Right atrium auricular region (tissue), 2 donors: ENCODE measurements around the gene AUNIP. TPM values are rescaled to one million over a fixed set of nuclear protein-coding genes. Genes with fewer than 3 reads are reported as not detected.
A peak's percentile ranks its signal among the peaks of the same experiment; 100 is the strongest.

Source experiments
- DNase-seq: peaks from one replicate; pipeline ENCODE4 v3.0.0-alpha.2; 2019; ENCODE audit warnings: low spot score
- H3K27ac ChIP-seq, 2 donors: fragments of 200-600 bp; sonication (generic); 1 replicate in 1 of 2; 2 replicates in 1 of 2; pipeline ENCODE4 v1.5.1; 2016 to 2019
- H3K27me3 ChIP-seq, 2 donors: fragments of 200-600 bp; sonication (generic); one replicate each; pipeline versions ENCODE4 v1.5.1 to v1.6.0; 2017 to 2019
- H3K36me3 ChIP-seq: fragments of 200-600 bp; sonication (generic); one replicate; pipeline ENCODE4 v1.5.1; 2016
- H3K4me1 ChIP-seq, 2 donors: fragments of 200-600 bp; sonication (generic); one replicate each; pipeline versions ENCODE4 v1.5.1 to v1.6.0; 2017 to 2019
- H3K4me3 ChIP-seq, 2 donors: fragments of 200-600 bp; sonication (generic); 1 replicate in 1 of 2; 2 replicates in 1 of 2; pipeline ENCODE4 v1.5.1; 2017 to 2019; ENCODE audit warnings: mild to moderate bottlenecking in 1 of 2, moderate library complexity in 1 of 2
- H3K9me3 ChIP-seq, 2 donors: fragments of 200-600 bp; sonication (generic); one replicate each; pipeline ENCODE4 v1.5.1; 2019
- total RNA-seq, 2 donors: library from RNA; depleted of rRNA; stranded (reverse); fragments of >200 nt; gene quantifications; one replicate each; pipeline ENCODE4 v1.1.0, GENCODE V29; 2016
- TF ChIP-seq, protein P1 (sequence below), 2 donors: fragments of 200-600 bp; sonication (generic); IDR thresholded peaks; one replicate each; pipeline ENCODE4 v1.5.1; 2019; ENCODE audit warnings: antibody characterized with exemption in 2 of 2

The AUNIP gene
- total RNA-seq, 2 donors from 2014 or later = not detected

DNA sequence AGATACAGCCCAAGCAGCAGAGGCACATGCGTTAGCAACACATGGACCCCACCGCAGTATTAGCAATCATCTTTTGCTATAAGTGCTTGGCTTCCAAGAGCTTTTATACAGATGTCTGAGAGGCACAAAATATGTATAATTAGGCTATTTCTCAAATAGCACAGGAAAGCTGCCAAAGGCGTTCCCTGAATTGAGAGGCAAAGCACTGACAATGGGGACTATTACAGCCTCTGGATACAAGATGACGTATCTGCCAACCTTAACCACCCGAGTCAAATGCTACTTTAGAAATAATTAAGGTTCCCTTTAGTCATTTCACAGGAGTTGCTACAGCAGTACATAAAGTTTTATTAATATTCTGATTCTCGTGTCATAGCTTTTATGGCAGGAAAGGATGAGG lies 40.5 kb upstream of the AUNIP start:
- DNase-seq = no peak
- peaks cover 0 to 18% of the 10 kb centered on the region in 2 donors for H3K4me1 ChIP-seq
- H3K27me3 ChIP-seq = no peaks in the 10 kb centered on the region
- TF ChIP-seq, protein P1, sequence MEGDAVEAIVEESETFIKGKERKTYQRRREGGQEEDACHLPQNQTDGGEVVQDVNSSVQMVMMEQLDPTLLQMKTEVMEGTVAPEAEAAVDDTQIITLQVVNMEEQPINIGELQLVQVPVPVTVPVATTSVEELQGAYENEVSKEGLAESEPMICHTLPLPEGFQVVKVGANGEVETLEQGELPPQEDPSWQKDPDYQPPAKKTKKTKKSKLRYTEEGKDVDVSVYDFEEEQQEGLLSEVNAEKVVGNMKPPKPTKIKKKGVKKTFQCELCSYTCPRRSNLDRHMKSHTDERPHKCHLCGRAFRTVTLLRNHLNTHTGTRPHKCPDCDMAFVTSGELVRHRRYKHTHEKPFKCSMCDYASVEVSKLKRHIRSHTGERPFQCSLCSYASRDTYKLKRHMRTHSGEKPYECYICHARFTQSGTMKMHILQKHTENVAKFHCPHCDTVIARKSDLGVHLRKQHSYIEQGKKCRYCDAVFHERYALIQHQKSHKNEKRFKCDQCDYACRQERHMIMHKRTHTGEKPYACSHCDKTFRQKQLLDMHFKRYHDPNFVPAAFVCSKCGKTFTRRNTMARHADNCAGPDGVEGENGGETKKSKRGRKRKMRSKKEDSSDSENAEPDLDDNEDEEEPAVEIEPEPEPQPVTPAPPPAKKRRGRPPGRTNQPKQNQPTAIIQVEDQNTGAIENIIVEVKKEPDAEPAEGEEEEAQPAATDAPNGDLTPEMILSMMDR (IDR thresholded peaks at IDR 0.05) = no peak
- no peak overlapping the region for H3K27ac ChIP-seq
- no peaks in the 10 kb centered on the region for H3K36me3 ChIP-seq
- H3K4me3 ChIP-seq = no peak overlapping the region
- no peaks in the 10 kb centered on the region for H3K9me3 ChIP-seq

GRCh38 chr1:25898223-25899015 lies 39.2 kb upstream of the AUNIP start:
- Histone ChIP-seq H3K36me3 (no peaks in the 10 kb centered on the region), H3K4me3 (no peak overlapping the region), H3K27me3 (no peaks in the 10 kb centered on the region), H3K4me1 (peaks cover 0 to 9% of the 10 kb centered on the region in 2 donors), H3K27ac (no peak overlapping the region), H3K9me3 (no peaks in the 10 kb centered on the region)
- TF ChIP-seq, protein P1 (IDR thresholded peaks at IDR 0.05) = no peak
- DNase-seq = no peak

- Histone ChIP-seq H3K4me3 (no peak overlapping the region), H3K27me3 (no peaks in the 10 kb centered on the region), H3K27ac (no peak overlapping the region), H3K9me3 (no peaks in the 10 kb centered on the region), H3K4me1 (peaks cover 0 to 10% of the 10 kb centered on the region in 2 donors), H3K36me3 (no peaks in the 10 kb centered on the region)
- TF ChIP-seq, protein P1 (IDR thresholded peaks at IDR 0.05) = no peak
- no peak for DNase-seq
These were observed 38.5 kb upstream of the AUNIP start for GRCh38 chr1:25897754-25898153.

GRCh38 chr1:25896266-25896665 lies 37.0 kb upstream of the AUNIP start:
- Histone ChIP-seq H3K9me3 (no peaks in the 10 kb centered on the region), H3K27ac (no peak overlapping the region), H3K4me1 (peaks cover 0 to 13% of the 10 kb centered on the region in 2 donors), H3K36me3 (no peaks in the 10 kb centered on the region), H3K4me3 (no peak overlapping the region), H3K27me3 (no peaks in the 10 kb centered on the region)
- TF ChIP-seq, protein P1 (IDR thresholded peaks at IDR 0.05) = no peak
- DNase-seq = no peak

GRCh38 chr1:25895365-25895990 lies 36.2 kb upstream of the AUNIP start:
- peak; percentile 92 for DNase-seq
- peaks cover 0 to 13% of the 10 kb centered on the region in 2 donors for H3K4me1 ChIP-seq
- H3K36me3 ChIP-seq = no peaks in the 10 kb centered on the region
- TF ChIP-seq, protein P1 (IDR thresholded peaks at IDR 0.05) = peak; percentile 97 to 99
- no peak overlapping the region for H3K27ac ChIP-seq
- no peaks in the 10 kb centered on the region for H3K27me3 ChIP-seq
- H3K9me3 ChIP-seq = no peaks in the 10 kb centered on the region
- no peak overlapping the region for H3K4me3 ChIP-seq
